Nephron progenitor cell (in vitro differentiated cells): ENCODE measurements around the gene ALPG.
"Not testable (repeated sequence)": the region's sequence is repeated elsewhere in the genome, so short reads cannot be mapped to it uniquely, and the experiment has no call there.

Source experiments
- DNase-seq: peaks from one replicate; pipeline ENCODE4 v3.0.0; 2021
- H3K27ac Mint-ChIP-seq: 2 replicates; pipeline ENCODE4 v1.8.0; 2021; ENCODE audit warnings: mild to moderate bottlenecking, moderate library complexity, mixed read lengths
- H3K27me3 Mint-ChIP-seq: 2 replicates; pipeline ENCODE4 v1.8.0; 2021; ENCODE audit warnings: mild to moderate bottlenecking, low read depth, mixed read lengths; ENCODE audit not compliant: poor library complexity
- H3K36me3 Mint-ChIP-seq: 2 replicates; pipeline ENCODE4 v1.8.0; 2021; ENCODE audit warnings: low read depth, mixed read lengths
- H3K4me1 Mint-ChIP-seq: 2 replicates; pipeline ENCODE4 v1.8.0; 2021; ENCODE audit warnings: mixed read lengths
- H3K4me3 Mint-ChIP-seq: 2 replicates; pipeline ENCODE4 v1.8.0; 2021; ENCODE audit warnings: mild to moderate bottlenecking, moderate library complexity, mixed read lengths
- H3K9me3 Mint-ChIP-seq: 2 replicates; pipeline ENCODE4 v1.8.0; 2021; ENCODE audit warnings: mild to moderate bottlenecking, moderate library complexity, mixed read lengths
- CTCF ChIP-seq: fragments of 200-600 bp; sonication (generic); IDR thresholded peaks from 2 replicates; pipeline ENCODE4 v1.5.0; 2021; ENCODE audit warnings: antibody characterized with exemption

Gene ALPG

DNA sequence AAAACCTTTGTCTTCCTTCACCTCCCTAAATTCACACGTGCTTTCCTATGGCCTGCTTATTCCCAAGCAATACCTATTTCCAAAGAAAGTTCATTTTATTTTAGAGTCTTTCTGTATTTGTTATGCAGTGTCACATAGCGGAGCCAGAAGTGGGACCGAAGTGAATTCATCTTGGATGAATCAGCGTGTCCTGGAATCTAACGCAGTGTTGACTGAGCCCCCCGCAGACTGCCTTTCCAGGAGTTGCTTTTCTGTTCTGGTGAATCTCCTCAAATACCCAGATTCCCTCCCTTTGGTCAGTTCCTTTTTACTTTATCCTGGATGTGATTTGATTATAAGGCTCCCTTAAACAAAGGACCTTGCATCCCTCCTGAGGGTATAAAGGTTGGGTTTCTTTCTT lies 17.3 kb upstream of the ALPG start:
- TF ChIP-seq CTCF: no peak
- Mint-ChIP-seq H3K4me3 (peak overlapping the region; percentile 40), H3K27me3 (peaks cover 91% of the 10 kb centered on the region), H3K4me1 (peaks cover 5% of the 10 kb centered on the region), H3K9me3 (peaks cover 15% of the 10 kb centered on the region), H3K27ac (no peak overlapping the region), H3K36me3 (no peaks in the 10 kb centered on the region)
- no peak for DNase-seq

GRCh38 chr2:232390661-232391060 lies 16.0 kb upstream of the ALPG start:
- peaks cover 10% of the 10 kb centered on the region for H3K4me1 Mint-ChIP-seq
- TF ChIP-seq CTCF: no peak
- peaks cover 5% of the 10 kb centered on the region for H3K9me3 Mint-ChIP-seq
- DNase-seq: no peak
- no peaks in the 10 kb centered on the region for H3K36me3 Mint-ChIP-seq
- H3K4me3 Mint-ChIP-seq: no peak overlapping the region
- H3K27ac Mint-ChIP-seq: no peak overlapping the region
- H3K27me3 Mint-ChIP-seq: peaks cover 82% of the 10 kb centered on the region

DNA sequence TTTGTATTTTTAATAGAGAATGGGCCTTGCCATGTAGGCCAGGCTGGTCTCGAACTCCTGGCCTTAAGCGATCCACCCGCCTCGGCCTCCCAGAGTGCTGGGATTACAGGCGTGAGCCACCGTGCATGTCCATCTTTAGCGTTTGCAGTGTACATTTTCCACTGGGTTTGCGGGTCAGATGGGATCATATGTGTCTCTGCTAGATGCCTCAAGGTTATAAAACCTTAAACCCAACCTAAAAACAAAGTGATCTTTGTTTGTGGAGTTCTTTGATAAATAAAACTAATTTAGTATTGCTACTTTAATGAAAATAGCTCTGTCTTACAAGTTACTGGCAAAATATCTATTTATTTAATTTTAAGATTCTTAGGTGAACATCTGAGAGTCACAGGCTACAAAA lies 13.1 kb upstream of the ALPG start:
- no peak overlapping the region for H3K27ac Mint-ChIP-seq
- no peak for TF ChIP-seq CTCF
- H3K4me3 Mint-ChIP-seq: no peak overlapping the region
- peaks cover 14% of the 10 kb centered on the region for H3K4me1 Mint-ChIP-seq
- H3K36me3 Mint-ChIP-seq: no peaks in the 10 kb centered on the region
- no peaks in the 10 kb centered on the region for H3K9me3 Mint-ChIP-seq
- DNase-seq: no peak
- peaks cover 68% of the 10 kb centered on the region for H3K27me3 Mint-ChIP-seq

GRCh38 chr2:232394431-232394830 lies 12.2 kb upstream of the ALPG start:
- not testable (repeated sequence) for H3K36me3 Mint-ChIP-seq, DNase-seq, H3K4me1 Mint-ChIP-seq, H3K9me3 Mint-ChIP-seq, H3K4me3 Mint-ChIP-seq, H3K27ac Mint-ChIP-seq
- peaks cover 67% of the 10 kb centered on the region for H3K27me3 Mint-ChIP-seq

GRCh38 chr2:232395586-232395985 lies 11.1 kb upstream of the ALPG start:
- DNase-seq: no peak
- Mint-ChIP-seq H3K36me3 (no peaks in the 10 kb centered on the region), H3K4me3 (no peak overlapping the region), H3K4me1 (peaks cover 9% of the 10 kb centered on the region), H3K27me3 (peaks cover 63% of the 10 kb centered on the region), H3K9me3 (no peaks in the 10 kb centered on the region), H3K27ac (no peak overlapping the region)
- TF ChIP-seq CTCF: no peak

- no peak overlapping the region for H3K4me3 Mint-ChIP-seq
These were observed 10.0 kb upstream of the ALPG start for GRCh38 chr2:232396683-232397082.

More at GRCh38 chr2:232396683-232397082, 10.0 kb upstream of the ALPG start:
- H3K27me3 Mint-ChIP-seq: peaks cover 55% of the 10 kb centered on the region
- no peak overlapping the region for H3K27ac Mint-ChIP-seq
- no peak for TF ChIP-seq CTCF
- DNase-seq: no peak
- no peaks in the 10 kb centered on the region for H3K36me3 Mint-ChIP-seq
- H3K9me3 Mint-ChIP-seq: no peaks in the 10 kb centered on the region
- peaks cover 9% of the 10 kb centered on the region for H3K4me1 Mint-ChIP-seq
